Umbilical cord (tissue), 1 donor: ENCODE measurements around the gene BAZ2A. TPM values are rescaled to one million over a fixed set of nuclear protein-coding genes. Genes with fewer than 3 reads are reported as not detected.

ENCODE experiments used
- total RNA-seq: library from RNA; depleted of rRNA; stranded (reverse); fragments of >200 nt; gene quantifications from one replicate; pipeline ENCODE4 v1.2.3, GENCODE V29; 2014; ENCODE audit warnings: low replicate concordance; ENCODE audit not compliant: insufficient read depth

The BAZ2A gene
- total RNA-seq, 1 donor from 2014 or later, result 19.0 TPM

Other genes with a start within 250 kb of the BAZ2A start
- gene TIMELESS, start 180.9 kb downstream of the BAZ2A start, total RNA-seq, result 4.8 TPM
- gene MIP, start 175.7 kb downstream of the BAZ2A start, total RNA-seq, result 2.9 TPM
- 2.6 TPM for gene SPRYD4, start 161.7 kb downstream of the BAZ2A start, total RNA-seq
- gene GLS2, start 142.2 kb downstream of the BAZ2A start, total RNA-seq, result 0.72 TPM
- gene RBMS2, start 108.5 kb downstream of the BAZ2A start, total RNA-seq, result 14.2 TPM
- 154 TPM for gene ATP5F1B, start 15.7 kb upstream of the BAZ2A start, total RNA-seq
- gene PTGES3, start 58.0 kb upstream of the BAZ2A start, total RNA-seq, result 72.5 TPM
- gene NACA, start 95.0 kb upstream of the BAZ2A start, total RNA-seq, result 1,201 TPM
- gene PRIM1, start 122.0 kb upstream of the BAZ2A start, total RNA-seq, result 9.1 TPM
- 143 TPM for gene HSD17B6, start 133.0 kb upstream of the BAZ2A start, total RNA-seq